HL-60 (cell line): ENCODE measurements around the gene LIN7C.

ENCODE experiments used
- DNase-seq, 2 experiments: peaks; one replicate each; pipeline ENCODE4 v3.0.0-alpha.2; 2010 to 2020; ENCODE audit warnings: low read depth in 1 of 2, low spot score in 1 of 2
- H3K27ac ChIP-seq: fragments of 250-450 bp; sonication (Bioruptor Pico); replicated peaks from 2 replicates; pipeline ENCODE4 v1.5.1; 2020; ENCODE audit warnings: mild to moderate bottlenecking, moderate library complexity
- H3K27me3 ChIP-seq: fragments of 250-450 bp; sonication (Bioruptor Pico); 2 replicates; pipeline ENCODE4 v1.5.1; 2021; ENCODE audit warnings: mild to moderate bottlenecking, moderate library complexity; ENCODE audit not compliant: insufficient read depth, poor library complexity, severe bottlenecking
- H3K4me3 ChIP-seq: replicated peaks from 2 replicates; pipeline ENCODE4 v1.5.1; 2011; ENCODE audit warnings: mild to moderate bottlenecking, control low read depth, low read length; ENCODE audit not compliant: insufficient read depth
- CTCF ChIP-seq: IDR thresholded peaks from one replicate; pipeline ENCODE4 v1.5.1; 2011; ENCODE audit warnings: low read length, control low read depth, inconsistent platforms; ENCODE audit not compliant: insufficient read depth
- GABPA ChIP-seq: IDR thresholded peaks from 2 replicates; pipeline ENCODE4 v1.6.1; 2012; ENCODE audit warnings: low read depth
- POLR2AphosphoS5 ChIP-seq: IDR thresholded peaks from 2 replicates; pipeline ENCODE4 v1.6.1; 2012; ENCODE audit warnings: low read depth
- REST ChIP-seq: IDR thresholded peaks from 2 replicates; pipeline ENCODE4 v1.6.1; 2012; ENCODE audit warnings: low read depth; ENCODE audit not compliant: insufficient replicate concordance
- SPI1 ChIP-seq: IDR thresholded peaks from 2 replicates; pipeline ENCODE4 v1.6.1; 2012; ENCODE audit warnings: low read depth, mild to moderate bottlenecking, borderline replicate concordance

LIN7C gene

GRCh38 chr11:27553186-27553585 is 46.6 kb upstream of the LIN7C start:
- H3K27me3 ChIP-seq: no peaks in the 10 kb centered on the region
- no peak overlapping the region for H3K4me3 ChIP-seq
- no peak overlapping the region for H3K27ac ChIP-seq
- no peak for TF ChIP-seq POLR2AphosphoS5
- no peak for TF ChIP-seq SPI1
- TF ChIP-seq GABPA: no peak
- TF ChIP-seq CTCF: no peak
- no peak for TF ChIP-seq REST
- DNase-seq: no peak

GRCh38 chr11:27552341-27552740 is 45.8 kb upstream of the LIN7C start:
- Histone ChIP-seq H3K27ac (no peak overlapping the region), H3K27me3 (no peaks in the 10 kb centered on the region), H3K4me3 (no peak overlapping the region)
- no peak for TF ChIP-seq CTCF
- TF ChIP-seq REST: no peak
- TF ChIP-seq SPI1: no peak
- TF ChIP-seq POLR2AphosphoS5: no peak
- TF ChIP-seq GABPA: no peak
- DNase-seq: no peak

GRCh38 chr11:27551127-27551526 is 44.6 kb upstream of the LIN7C start:
- no peak overlapping the region for H3K27ac ChIP-seq
- no peak overlapping the region for H3K4me3 ChIP-seq
- TF ChIP-seq REST: no peak
- no peak for TF ChIP-seq POLR2AphosphoS5
- TF ChIP-seq CTCF: no peak
- no peak for TF ChIP-seq SPI1
- no peak for TF ChIP-seq GABPA
- no peaks in the 10 kb centered on the region for H3K27me3 ChIP-seq
- no peak for DNase-seq
